ENCODE measurements around the gene NOS2.
A peak's percentile ranks its signal among the peaks of the same experiment; 100 is the strongest.
"Not testable (repeated sequence)": the region's sequence is repeated elsewhere in the genome, so short reads cannot be mapped to it uniquely, and the experiment has no call there.

Gene NOS2

GRCh38 chr17:27783440-27784350, 16.6 kb downstream of the NOS2 start:
- DNase-seq, result no peak

DNA sequence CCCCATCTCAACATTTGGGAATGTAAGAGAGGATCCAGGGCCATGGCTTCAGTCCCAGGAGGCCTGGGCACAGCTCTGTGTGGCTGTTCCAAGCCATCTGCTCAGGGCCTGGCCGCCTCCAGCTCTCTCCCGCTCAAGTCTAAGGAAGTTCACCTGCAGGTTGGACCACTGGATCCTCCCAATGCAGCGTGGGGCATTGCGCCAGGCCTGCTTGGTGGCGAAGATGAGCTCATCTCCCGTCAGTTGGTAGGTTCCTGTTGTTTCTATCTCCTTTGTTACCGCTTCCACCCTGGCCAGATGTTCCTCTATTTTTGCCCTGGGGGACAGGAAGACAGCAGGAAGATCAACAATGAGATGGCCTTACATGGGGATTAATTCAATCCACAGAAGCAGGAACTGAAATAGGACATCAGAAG, 17.5 kb downstream of the NOS2 start:
- peak; percentile 15 for DNase-seq

DNA sequence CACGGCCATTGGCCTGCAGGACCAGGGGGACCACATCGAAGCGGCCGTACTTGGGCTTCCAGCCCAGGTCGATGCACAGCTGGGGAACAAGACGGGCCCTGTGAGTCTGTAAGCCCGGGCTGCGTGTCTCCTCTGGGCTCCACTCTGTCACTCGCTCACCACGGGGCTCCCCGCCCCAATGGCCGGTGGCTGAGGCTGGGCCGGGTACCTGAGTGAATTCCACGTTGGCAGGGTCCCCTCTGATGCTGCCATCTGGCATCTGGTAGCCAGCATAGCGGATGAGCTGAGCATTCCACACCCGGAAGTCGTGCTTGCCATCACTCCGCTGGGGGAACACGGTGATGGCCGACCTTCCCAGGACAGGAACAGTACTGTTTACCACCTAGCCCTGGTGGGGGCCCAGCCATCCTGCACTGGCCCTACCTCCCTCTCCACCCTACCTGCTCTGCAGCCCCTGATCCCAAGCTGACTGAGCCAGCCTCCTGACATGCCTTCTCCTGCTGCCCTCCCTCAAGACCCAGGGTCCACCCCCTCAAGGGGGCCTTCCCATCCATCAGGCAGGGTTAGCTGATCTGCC, 19.4 kb downstream of the NOS2 start:
- DNase-seq, result no peak

- no peak for DNase-seq
These were observed 20.1 kb downstream of the NOS2 start for GRCh38 chr17:27780092-27780827.

GRCh38 chr17:27778183-27778582, 22.1 kb downstream of the NOS2 start:
- no peak for DNase-seq

DNA sequence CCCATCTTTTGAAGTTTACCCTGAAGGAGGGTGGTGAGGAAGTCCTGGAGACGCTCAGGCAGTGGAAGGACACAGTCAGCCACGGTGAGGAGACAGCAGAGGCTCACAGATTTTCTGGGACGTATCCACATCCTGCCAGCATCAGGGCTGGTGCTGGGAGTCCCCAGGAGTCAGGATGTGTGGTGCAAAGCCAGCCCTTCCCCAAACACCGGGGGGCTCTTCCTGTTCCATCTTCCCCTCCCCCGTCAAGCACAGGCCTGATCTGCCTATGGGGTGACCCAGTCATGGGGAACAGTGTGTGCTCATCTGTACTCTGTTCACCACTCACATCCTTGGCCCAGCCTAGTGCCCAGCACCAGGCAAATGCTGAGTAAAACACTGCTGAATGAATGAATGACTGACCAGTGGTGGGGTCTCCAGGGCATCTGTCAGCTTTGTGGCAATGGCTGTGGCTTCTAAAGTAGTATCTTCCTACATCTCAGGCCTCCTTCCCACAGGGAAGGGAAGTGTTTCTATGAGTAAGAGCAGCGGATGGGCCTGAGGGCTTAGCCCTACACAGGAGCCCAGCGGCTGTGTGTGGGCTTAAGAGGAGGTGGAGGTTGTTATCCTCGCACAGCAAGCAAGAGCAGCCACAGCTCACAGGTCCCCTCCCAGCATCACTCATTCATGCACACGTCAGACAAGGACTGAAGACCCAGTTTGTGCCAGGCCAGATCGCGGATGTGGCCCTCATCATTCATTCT, 23.3 kb downstream of the NOS2 start:
- no peak for DNase-seq

DNA sequence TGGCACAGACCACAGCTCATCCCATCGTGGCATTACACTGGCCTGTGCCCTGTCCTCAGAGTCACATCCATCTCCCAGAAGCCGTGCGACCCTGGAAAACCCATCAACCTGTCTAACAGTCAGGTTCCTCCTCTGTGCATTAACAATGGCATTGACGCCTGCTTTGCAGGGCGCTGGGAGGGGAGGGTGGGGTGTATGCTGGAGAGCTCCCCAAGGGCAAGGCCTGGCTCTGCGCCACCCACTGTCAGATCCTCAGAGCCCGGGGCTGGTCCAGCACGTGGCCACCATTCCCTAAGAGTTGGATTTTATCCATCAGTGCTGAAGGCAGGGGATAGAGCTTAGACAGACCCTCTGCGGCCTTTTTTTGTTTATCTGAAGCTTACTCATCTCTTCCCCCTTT, 28.7 kb downstream of the NOS2 start:
- no peak for DNase-seq

- DNase-seq, result no peak
These were observed 29.5 kb downstream of the NOS2 start for GRCh38 chr17:27770877-27771276.

GRCh38 chr17:27768858-27769410, 31.4 kb downstream of the NOS2 start:
- no peak for DNase-seq

- no peak for DNase-seq
These were observed 33.9 kb downstream of the NOS2 start for GRCh38 chr17:27766438-27766837.

DNA sequence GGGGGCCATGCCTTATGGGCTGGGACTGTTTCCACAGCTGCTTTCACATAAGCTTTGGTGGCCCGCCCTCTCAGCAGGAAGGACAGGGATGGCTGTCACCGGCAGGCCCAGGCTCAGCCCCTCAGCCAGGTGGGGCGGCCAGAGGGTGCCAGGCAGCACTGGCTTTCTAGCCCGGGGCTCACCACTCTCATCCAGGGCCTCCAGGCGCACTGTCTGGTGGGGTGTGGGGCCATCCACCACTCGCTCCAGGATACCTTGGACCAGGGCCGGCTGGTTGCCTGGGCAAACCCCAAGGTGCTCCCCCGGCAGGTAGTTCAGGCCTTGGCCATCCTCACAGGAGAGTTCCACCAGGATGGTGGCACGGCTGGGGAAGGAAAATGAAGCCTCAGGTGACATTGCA, 35.0 kb downstream of the NOS2 start:
- DNase-seq, result no peak

DNA sequence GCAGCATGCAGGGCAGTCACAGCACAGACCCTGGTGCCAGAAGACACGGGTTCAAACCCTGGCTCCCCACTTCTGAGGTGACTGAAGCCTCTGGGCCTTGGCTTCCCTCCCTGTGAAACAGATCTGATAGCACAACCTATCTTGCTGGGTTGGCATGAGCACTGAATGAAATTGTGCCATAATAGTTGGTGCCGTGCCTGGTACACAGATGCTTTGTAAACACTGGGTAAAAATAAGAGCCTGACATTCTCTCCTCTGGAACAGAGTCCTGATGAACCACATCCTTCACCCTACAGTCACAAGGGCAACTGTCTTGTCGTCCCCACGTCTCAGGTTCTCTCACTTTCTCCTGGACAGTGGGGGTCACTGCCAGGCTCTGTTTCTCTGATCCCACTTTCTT, 35.7 kb downstream of the NOS2 start:
- DNase-seq, result no peak

DNA sequence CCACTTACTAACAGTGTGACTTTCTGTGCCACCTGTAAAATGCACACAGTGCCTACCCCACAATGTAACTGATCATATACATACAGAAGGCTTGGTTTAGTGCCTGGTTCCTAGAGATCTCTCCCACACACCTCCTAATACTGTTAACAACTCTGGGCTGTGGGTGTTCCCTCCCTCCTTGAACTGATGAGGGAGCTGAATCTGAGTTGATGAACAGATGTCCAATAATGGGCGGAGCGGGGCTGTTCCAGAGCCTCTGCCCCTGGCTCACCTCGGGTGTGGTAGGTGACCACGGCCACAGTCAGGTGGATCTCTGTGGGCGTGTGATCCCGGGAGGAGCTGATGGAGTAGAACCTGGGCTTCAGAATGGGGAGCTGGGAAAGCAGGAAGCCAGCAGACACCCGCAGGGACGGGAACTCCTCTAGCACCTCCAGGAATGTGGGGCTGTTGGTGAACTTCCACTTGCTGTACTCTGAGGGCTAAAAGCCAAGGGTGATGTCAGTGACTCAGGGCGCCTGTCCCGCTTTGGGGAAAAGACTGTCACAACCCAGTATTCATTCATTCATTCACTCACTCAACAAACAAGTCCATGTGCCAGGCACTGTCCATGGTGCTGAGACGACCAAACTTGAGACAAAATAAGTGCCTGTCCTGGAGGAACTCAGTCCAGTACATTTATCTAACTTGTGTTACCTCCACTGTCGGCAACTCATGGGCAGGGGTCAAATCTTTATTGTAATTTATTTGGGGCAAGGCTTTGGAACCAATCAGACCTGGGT, 37.6 kb downstream of the NOS2 start:
- DNase-seq, result no peak

- DNase-seq, result not testable (repeated sequence)
These were observed 39.4 kb downstream of the NOS2 start for GRCh38 chr17:27760931-27761330.

DNA sequence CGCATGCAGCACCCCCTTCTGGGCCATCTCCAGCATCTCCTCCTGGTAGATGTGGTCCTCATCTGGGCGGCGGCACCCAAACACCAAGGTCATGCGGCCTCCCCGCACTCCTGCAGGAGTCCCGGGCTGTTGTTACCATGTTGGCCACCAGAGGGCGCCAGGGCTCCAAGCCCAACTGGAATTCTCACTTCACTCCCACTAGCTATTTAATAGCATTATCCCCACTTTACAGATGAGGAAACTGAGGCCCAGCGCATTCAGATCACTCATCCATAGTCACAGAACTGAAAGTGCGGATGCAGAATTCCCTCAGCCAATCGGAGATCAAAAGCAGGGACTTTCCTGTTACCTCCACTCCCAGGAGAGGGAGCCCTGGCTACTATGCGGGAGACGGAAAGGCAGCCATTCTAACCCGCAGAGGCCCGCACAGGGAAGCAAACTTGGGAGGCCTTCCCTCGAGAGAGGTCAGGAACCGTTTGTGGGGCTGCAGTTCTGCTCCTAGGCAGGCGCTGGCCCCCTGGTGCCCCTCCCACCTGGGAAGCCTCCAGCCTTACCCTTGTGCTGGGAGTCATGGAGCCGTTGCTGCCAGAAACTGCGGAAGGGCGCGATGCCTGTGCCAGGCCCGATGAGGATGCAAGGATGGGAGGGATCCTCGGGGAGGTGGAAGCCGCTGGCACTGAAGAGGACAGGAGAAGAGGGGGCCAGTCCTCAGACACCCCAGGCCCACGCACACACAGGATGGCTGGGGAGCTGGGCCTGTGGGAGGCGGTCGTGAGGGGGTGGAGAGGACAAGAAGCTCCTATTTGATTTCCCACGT, 40.1 kb downstream of the NOS2 start:
- no peak for DNase-seq

GRCh38 chr17:27759528-27759927, 40.8 kb downstream of the NOS2 start:
- DNase-seq, result no peak

DNA sequence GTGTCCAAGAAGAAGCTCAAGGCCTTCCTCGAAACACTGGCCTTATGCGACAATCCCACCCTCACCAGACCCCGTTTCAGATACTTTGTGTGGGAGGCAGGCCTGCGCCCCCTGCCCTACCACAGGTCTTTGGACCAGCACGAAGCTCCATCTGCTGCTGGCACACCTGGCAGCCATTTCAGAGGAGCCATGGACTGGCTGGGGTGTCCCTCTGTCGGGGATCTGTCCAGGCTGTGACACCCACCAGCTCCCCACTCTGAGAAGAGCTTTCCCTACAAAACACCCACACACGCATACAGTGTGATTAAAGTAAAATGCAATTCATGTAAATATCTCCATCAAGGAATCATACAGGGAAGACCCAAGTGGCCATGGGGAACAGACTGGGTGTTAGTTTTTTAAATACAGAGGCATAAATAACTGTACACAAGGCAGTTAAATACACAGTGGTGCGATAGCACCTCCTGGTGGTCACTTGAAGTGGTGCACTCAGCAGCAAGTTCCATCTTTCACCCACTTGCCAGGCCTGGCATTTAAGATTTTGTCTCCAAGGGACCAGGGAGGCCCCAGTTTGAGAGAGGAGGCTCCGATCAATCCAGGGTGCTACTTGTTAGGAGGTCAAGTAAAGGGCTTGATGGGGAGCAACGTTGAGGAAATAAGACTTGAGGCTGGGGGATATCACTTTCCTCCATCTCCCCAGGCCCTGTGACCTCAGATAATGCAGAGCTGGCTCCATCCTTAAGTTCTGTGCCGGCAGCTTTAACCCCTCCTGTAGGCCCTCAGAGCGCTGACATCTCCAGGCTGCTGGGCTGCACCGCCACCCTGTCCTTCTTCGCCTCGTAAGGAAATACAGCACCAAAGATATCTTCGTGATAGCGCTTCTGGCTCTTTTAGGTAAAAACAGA, 43.6 kb downstream of the NOS2 start:
- DNase-seq, result no peak

DNA sequence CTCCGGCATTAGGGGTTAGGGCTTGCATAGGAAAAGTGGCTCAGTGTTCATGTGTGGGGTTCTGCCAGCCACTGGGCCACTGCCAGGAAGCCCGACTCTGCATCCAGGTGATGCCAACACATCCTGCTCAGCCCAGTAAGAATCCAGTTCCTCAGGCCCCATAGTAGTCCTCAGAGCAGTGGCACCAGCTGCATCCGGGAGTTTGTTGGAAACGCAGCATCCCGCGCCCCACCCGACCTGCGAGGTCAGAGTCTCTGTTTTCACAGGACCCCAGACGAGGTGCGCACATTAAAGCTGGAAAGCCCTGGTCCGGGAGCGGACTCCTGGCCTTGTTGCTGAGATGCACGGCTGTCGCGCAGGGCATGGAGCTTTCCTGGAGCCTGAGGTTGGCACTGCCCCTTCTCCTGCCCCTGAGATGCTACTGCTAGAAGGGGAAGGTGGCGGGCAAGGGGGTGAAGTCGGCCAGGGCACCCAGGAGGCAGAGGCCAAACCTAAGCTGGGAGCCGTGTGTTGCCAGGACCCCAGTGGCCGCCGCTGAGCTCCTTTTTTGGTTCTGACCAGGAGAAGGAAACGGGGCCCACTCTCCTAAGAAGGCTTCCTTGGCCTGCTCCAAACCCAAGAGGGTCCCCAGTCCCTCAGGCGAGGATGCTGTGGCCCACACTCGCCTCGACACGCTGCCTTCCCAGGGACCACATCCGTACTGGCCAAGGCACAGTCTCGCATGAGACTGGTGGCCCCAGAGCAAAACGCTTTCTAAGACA, 44.4 kb downstream of the NOS2 start:
- no peak for DNase-seq

- DNase-seq, result no peak
These were observed 45.8 kb downstream of the NOS2 start for GRCh38 chr17:27754549-27754948.
